ENCODE measurements around the gene TRIM54. TPM values are rescaled to one million over a fixed set of nuclear protein-coding genes. Genes with fewer than 3 reads are reported as not detected.
A peak's percentile ranks its signal among the peaks of the same experiment; 100 is the strongest.
"Not testable (repeated sequence)": the region's sequence is repeated elsewhere in the genome, so short reads cannot be mapped to it uniquely, and the experiment has no call there.

TRIM54 gene
- total RNA-seq, 6 donors from 2014 or later, result 0.49 TPM; not detected in 5

DNA sequence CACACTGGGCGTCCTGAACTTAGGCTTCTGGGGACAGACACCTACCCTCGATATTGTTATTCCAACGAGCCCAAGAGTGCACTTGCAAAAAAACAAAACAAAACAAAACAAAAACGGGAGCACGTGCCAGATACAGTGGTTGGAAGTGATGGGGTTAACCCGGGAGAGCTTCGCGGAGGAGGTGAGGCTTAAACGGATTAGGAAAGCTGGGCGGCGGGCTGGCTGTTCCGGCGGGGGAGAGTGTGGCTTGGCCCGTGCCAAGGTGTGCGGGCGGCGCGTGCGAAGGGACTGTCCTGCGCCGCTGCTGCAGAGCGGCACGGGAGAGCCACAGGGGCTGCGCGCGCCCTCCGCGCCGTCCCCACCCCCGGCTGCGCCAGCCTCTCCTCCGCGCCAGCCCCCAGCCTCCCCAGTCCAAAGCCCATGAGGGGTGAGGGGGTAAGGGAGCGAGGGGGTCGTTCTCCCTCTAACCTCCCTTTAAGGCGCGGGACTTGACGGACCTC, 17.9 kb upstream of the TRIM54 start:
- no peaks in the 10 kb centered on the region for H3K36me3 ChIP-seq
- no peak overlapping the region for H3K27ac ChIP-seq
- TF ChIP-seq POLR2A (IDR thresholded peaks at IDR 0.05), result no peak
- TF ChIP-seq, protein P1, sequence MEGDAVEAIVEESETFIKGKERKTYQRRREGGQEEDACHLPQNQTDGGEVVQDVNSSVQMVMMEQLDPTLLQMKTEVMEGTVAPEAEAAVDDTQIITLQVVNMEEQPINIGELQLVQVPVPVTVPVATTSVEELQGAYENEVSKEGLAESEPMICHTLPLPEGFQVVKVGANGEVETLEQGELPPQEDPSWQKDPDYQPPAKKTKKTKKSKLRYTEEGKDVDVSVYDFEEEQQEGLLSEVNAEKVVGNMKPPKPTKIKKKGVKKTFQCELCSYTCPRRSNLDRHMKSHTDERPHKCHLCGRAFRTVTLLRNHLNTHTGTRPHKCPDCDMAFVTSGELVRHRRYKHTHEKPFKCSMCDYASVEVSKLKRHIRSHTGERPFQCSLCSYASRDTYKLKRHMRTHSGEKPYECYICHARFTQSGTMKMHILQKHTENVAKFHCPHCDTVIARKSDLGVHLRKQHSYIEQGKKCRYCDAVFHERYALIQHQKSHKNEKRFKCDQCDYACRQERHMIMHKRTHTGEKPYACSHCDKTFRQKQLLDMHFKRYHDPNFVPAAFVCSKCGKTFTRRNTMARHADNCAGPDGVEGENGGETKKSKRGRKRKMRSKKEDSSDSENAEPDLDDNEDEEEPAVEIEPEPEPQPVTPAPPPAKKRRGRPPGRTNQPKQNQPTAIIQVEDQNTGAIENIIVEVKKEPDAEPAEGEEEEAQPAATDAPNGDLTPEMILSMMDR (IDR thresholded peaks at IDR 0.05), result no peak
- TF ChIP-seq EP300 (IDR thresholded peaks at IDR 0.05), result no peak
- DNase-seq (peak in 1 of 2 donors; percentile 83), ATAC-seq (ENCODE audit: low FRiP score in 2 of 2) (peak in 1 of 2 donors; percentile 37)
- H3K4me3 ChIP-seq, result peak overlapping the region in 3 of 4 donors; percentile 37 to 60 (median 42)
- peaks cover 33 to 43% (median 36%) of the 10 kb centered on the region in 4 donors for H3K4me1 ChIP-seq
- H3K9me3 ChIP-seq, result no peaks in the 10 kb centered on the region
- H3K27me3 ChIP-seq, result peaks cover 1 to 41% (median 28%) of the 10 kb centered on the region in 4 donors
- 1 to 2% methylated on average over 13 to 38 of the region's 38 CpGs for WGBS, 2 donors

DNA sequence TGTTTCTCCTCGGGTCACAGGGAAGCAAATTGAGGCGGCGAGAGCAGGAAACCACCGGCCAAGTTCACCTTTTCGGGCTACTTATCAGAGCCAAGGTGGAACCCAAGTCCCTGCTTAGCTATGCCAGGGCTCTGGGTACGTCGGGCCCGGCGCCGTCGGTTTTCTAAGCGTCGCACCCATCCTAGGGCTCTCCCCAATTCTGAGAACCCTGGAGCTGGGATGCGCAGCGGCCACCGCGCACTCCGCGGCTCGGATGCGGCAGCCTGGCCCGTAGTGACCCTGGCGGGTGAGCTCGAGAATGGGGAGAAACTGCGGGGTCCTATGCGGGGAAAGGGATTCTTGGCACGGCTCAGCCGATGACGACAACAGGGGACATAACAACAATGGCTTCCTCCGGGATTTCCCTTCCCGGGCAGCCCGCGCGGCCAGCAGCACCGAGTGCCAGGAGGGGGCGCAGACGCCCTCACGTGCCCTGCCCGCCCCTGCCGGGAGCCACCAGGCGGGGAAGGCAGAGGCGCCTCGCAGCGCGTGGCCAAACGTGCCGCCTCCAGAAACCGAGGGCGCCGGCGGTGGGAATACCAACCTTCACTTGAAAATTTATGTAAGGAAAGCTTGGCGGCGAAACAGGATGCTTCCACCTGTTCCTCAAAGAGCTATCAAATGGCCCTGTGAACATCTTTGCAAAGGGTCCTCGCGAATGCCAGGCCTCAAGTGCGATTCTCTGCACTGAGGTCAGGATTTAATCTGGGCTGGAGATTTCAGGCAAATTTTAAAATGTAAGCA, 17.3 kb upstream of the TRIM54 start:
- DNase-seq (peak; percentile 64 to 92), ATAC-seq (ENCODE audit: low FRiP score in 2 of 2) (peak; percentile 65 to 74)
- Histone ChIP-seq H3K4me3 (peak overlapping the region in 3 of 4 donors; percentile 37 to 60 (median 42)), H3K27me3 (peaks cover 1 to 39% (median 28%) of the 10 kb centered on the region in 4 donors), H3K27ac (no peak overlapping the region), H3K4me1 (peaks cover 33 to 43% (median 36%) of the 10 kb centered on the region in 4 donors), H3K36me3 (no peaks in the 10 kb centered on the region), H3K9me3 (no peaks in the 10 kb centered on the region)
- TF ChIP-seq EP300 (IDR thresholded peaks at IDR 0.05) (no peak), POLR2AphosphoS5 (IDR thresholded peaks at IDR 0.05) (peak in 1 of 2 donors; percentile 37), POLR2A (IDR thresholded peaks at IDR 0.05) (no peak)
- TF ChIP-seq, protein P1 (IDR thresholded peaks at IDR 0.05), result peak; percentile 43 to 77 (median 58)
- WGBS, 2 donors, result 6 to 10% methylated on average over 9 to 56 of the region's 56 CpGs

DNA sequence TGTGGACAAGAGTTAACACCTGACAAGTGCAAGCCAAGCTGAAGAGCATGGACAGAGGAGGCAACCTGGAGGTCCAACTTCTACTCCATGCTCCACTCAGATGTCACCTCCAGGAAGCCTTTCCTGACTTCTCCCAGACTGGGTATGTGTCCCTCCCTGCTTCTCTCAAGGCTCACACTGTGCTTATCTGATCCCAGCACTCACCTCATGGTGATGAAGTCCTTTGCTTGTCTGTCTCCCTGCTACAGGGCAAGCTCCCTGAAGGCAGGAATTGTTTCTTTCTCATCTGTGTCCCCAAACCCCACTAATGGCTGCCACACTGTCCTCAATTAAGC, 16.7 kb upstream of the TRIM54 start:
- H3K4me3 ChIP-seq, result no peak overlapping the region
- H3K36me3 ChIP-seq, result no peaks in the 10 kb centered on the region
- DNase-seq (no peak), ATAC-seq (ENCODE audit: low FRiP score in 2 of 2) (no peak)
- no peaks in the 10 kb centered on the region for H3K9me3 ChIP-seq
- H3K27ac ChIP-seq, result no peak overlapping the region
- TF ChIP-seq EP300 (IDR thresholded peaks at IDR 0.05) (no peak), POLR2A (IDR thresholded peaks at IDR 0.05) (no peak)
- TF ChIP-seq, protein P1 (IDR thresholded peaks at IDR 0.05), result no peak
- H3K4me1 ChIP-seq, result peaks cover 33 to 43% (median 36%) of the 10 kb centered on the region in 4 donors
- peaks cover 1 to 39% (median 28%) of the 10 kb centered on the region in 4 donors for H3K27me3 ChIP-seq

DNA sequence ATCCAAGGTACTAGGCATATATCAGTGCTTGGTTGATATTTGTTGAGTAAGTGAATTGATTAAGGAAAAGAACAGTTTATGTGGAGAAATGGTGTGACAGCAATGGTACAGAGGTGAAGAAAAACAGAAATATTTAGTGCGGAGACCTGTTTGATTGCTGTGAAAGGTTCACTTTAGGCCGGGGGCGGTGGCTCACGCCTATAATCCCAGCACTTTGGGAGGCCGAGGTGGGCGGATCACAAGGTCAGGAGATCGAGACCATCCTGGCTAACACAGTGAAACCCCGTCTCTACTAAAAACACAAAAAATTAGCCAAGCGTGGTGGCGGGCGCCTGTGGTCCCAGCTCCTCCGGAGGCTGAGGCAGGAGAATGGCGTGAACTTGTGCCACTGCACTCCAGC, 13.9 kb upstream of the TRIM54 start:
- not testable (repeated sequence) for DNase-seq; ATAC-seq (ENCODE audit: low FRiP score in 2 of 2); H3K9me3 ChIP-seq; H3K36me3 ChIP-seq; H3K4me3 ChIP-seq; H3K27ac ChIP-seq
- WGBS, 2 donors, result 94 to 95% methylated on average over 13 of the region's 13 CpGs
- Histone ChIP-seq H3K4me1 (peaks cover 16 to 27% (median 20%) of the 10 kb centered on the region in 4 donors), H3K27me3 (peaks cover 0 to 16% (median 8%) of the 10 kb centered on the region in 4 donors)

DNA sequence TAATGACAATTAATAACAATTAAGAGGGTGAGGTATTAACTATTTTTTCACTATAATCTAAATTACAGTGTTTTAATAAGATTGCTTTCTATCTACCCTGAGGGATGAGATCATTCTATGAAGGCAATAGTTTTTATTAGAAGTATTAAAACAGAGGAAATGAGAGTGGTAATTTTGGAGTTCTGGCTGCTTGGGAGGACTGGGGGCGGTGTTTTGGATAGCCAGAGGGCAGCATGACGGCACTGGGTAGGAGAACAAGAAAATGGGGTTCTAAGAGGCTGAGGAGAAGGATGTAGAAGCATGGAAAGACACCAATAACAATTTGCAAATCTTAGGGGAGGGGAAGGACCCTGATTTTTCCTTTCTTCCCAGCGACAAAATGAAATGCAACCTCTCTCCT, 12.1 kb upstream of the TRIM54 start:
- TF ChIP-seq POLR2AphosphoS5 (IDR thresholded peaks at IDR 0.05) (no peak), POLR2A (IDR thresholded peaks at IDR 0.05) (no peak), EP300 (IDR thresholded peaks at IDR 0.05) (no peak)
- TF ChIP-seq, protein P1 (IDR thresholded peaks at IDR 0.05), result no peak
- no peaks in the 10 kb centered on the region for H3K36me3 ChIP-seq
- no peaks in the 10 kb centered on the region for H3K9me3 ChIP-seq
- no peaks in the 10 kb centered on the region for H3K27me3 ChIP-seq
- no peak overlapping the region for H3K4me3 ChIP-seq
- no peak for ATAC-seq (ENCODE audit: low FRiP score in 2 of 2)
- H3K4me1 ChIP-seq, result peaks cover 0 to 9% (median 2%) of the 10 kb centered on the region in 4 donors
- no peak for DNase-seq
- no peak overlapping the region for H3K27ac ChIP-seq
- WGBS, 2 donors, result 90 to 91% methylated on average over 3 of the region's 3 CpGs

All from upper lobe of left lung (tissue), 6 donors.